Urinary bladder (tissue), 4 donors: ENCODE data around the gene FBXW11. TPM values are rescaled to one million over a fixed set of nuclear protein-coding genes. Genes with fewer than 3 reads are reported as not detected.

ENCODE experiments used
- DNase-seq: peaks from one replicate; pipeline ENCODE4 v3.0.0-alpha.2; 2015; ENCODE audit errors: extremely low spot score
- H3K27ac ChIP-seq: one replicate; pipeline ENCODE4 v1.5.1; 2013; ENCODE audit warnings: low read depth, mild to moderate bottlenecking, moderate library complexity
- H3K36me3 ChIP-seq: one replicate; pipeline ENCODE4 v1.6.1; 2013; ENCODE audit warnings: mild to moderate bottlenecking, moderate library complexity; ENCODE audit not compliant: insufficient read depth
- H3K4me1 ChIP-seq: one replicate; pipeline ENCODE4 v1.6.1; 2013; ENCODE audit warnings: mild to moderate bottlenecking, moderate library complexity; ENCODE audit not compliant: insufficient read depth
- H3K4me3 ChIP-seq: one replicate; pipeline ENCODE4 v1.5.1; 2013; ENCODE audit warnings: low read depth, low read length
- WGBS: extraction: QIAGEN DNeasy Blood & Tissue Kit; methylation state at CpG from one replicate; pipeline ENCODE4 v1.1.7; 2013; 5-methylcytosine and 5-hydroxymethylcytosine counted together
- polyA plus RNA-seq: library from polyadenylated mRNA; stranded (reverse); fragments of 200-250 nt; gene quantifications from one replicate; pipeline ENCODE4 v1.2.3, GENCODE V29; 2013
- total RNA-seq: library from RNA; depleted of rRNA; stranded (reverse); fragments of >200 nt; gene quantifications from one replicate; pipeline ENCODE4 v1.2.3, GENCODE V29; 2014
- donor health status: healthy with polysubstance abuse.
- donor health status: healthy.

FBXW11 gene
- total and polyA plus RNA-seq, 2 donors: 28.3 to 81.3 TPM

DNA sequence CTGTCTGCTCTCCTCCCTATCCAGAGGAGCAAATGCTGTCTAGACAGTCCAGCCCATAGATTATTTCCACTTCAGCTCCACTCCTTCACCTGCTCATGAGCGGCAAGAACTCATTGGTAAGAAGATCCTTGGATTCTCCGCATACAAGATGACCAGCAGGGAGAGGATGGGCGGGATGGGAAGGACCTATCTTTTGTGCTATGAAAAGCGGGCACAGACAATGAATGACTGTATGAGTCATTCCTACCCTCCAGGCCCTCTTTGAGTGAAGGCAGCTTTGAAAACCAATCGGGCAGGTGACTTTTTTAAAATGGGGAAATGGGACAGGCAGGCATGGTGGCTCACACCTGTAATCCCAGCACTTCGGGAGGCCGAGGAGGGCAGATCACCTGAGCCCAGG lies 171.4 kb downstream of the FBXW11 start:
- 83% methylated on average over 7 of the region's 7 CpGs for WGBS
- DNase-seq: no peak
- no peak overlapping the region for H3K4me3 ChIP-seq
- no peaks in the 10 kb centered on the region for H3K4me1 ChIP-seq
- H3K27ac ChIP-seq: no peak overlapping the region
- H3K36me3 ChIP-seq: no peaks in the 10 kb centered on the region

DNA sequence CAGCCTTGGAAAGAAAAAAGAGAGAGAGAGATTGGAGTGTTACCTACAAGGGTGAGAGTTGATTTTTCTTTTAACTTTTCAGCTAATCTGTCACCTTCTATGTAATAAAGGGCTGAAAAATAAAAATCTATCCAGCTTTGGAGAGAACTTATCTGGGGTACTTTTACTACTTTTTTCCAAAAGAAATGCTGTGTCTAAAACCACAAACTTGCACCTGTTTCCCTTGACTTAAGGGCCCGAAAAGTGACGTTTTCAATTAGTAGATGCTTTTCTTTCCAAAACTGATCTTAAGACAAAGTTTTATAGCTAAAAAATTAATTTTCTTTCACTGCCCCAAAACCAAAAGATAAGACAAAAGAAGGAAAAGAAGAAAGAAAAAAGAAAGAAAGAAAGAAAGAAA lies 172.0 kb downstream of the FBXW11 start:
- no peak overlapping the region for H3K4me3 ChIP-seq
- no peak overlapping the region for H3K27ac ChIP-seq
- 90% methylated on average over 2 of the region's 2 CpGs for WGBS
- DNase-seq: no peak
- H3K4me1 ChIP-seq: no peaks in the 10 kb centered on the region
- H3K36me3 ChIP-seq: no peaks in the 10 kb centered on the region

DNA sequence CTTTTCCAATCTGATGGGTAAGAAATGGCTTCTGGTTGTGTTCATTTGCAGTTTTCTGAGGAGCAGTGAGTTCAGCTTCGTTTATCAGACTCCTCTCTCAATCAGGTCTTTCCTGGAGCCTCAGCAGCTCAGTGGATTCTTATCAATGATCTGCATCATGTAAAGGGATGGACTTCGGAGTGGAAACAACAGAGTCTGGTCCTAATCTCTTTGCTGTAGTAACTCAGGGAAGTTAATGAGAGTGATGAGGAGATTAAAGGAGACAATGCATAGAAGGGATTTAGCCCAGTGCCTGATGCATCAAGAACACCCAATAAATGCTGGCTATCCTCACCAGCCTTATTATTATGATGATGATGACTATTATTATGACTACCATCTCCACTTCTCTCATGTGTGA lies 173.7 kb downstream of the FBXW11 start:
- Histone ChIP-seq H3K4me3 (no peak overlapping the region), H3K4me1 (no peaks in the 10 kb centered on the region), H3K27ac (no peak overlapping the region), H3K36me3 (no peaks in the 10 kb centered on the region)
- no peak for DNase-seq
- 35% methylated on average over 2 of the region's 2 CpGs for WGBS

DNA sequence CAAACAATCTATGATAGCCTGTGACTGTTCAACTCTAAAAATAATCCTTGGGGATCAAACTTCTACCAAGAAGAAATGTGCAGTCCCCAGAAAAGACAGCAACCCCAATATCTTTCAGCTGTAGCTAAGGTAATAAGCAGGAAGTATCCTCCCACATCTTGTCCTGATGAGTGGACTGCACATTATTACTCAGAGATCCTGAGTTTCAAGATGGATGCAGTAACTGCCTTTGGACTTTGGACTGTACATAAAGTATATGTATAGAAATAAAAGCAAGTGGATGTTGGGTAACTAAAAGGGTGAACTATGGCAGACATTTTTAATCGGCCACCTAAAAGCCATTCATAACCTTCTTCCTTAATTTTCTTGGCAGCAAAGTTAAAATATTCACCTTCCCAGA lies 175.8 kb downstream of the FBXW11 start:
- no peak for DNase-seq
- 93% methylated on average over 1 of the region's 1 CpG for WGBS

DNA sequence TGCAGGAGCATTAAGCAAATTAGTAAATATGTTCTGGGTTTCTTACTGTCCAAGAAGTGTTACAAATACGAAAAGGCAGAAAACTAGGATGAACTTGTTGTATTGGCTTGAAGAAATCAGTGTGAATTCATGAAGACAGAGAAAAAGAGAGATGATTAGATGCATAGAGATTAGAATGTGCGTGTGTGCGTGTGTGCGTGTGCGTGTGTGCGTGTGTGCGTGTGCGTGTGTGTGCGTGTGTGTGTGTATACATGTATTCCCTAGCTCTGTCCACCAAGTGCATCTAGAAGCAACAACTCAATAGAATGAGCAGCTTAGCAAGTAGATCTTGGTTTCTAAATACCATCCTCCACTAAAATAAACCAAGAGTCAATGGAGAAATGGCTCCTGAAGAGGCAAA lies 179.3 kb downstream of the FBXW11 start:
- H3K27ac ChIP-seq: no peak overlapping the region
- no peak for DNase-seq
- no peaks in the 10 kb centered on the region for H3K36me3 ChIP-seq
- no peaks in the 10 kb centered on the region for H3K4me1 ChIP-seq
- 98% methylated on average over 9 of the region's 9 CpGs for WGBS
- no peak overlapping the region for H3K4me3 ChIP-seq

More for the DNA sequence above, 175.8 kb downstream of the FBXW11 start:
- H3K36me3 ChIP-seq: no peaks in the 10 kb centered on the region
- no peak overlapping the region for H3K4me3 ChIP-seq
- H3K27ac ChIP-seq: no peak overlapping the region
- H3K4me1 ChIP-seq: no peaks in the 10 kb centered on the region

DNA sequence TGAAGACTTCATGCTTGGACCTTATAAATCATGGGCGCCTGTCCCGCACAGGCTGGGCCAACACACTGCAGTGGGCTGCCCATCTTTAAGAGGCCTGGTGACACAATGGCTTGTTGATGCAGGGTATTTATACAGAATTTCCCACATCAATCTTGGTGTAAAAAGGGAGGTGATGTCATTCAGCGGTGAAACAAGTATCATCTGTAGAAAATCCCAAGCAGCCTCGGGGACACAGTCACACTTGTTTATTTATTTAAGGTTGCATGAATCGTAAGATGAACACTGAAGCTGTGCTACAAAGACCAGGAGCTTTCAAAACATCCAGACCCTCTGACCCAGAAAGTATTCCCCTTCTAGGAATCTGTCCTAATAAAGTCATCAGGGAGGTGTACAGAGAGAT lies 180.3 kb downstream of the FBXW11 start:
- no peaks in the 10 kb centered on the region for H3K36me3 ChIP-seq
- no peak overlapping the region for H3K27ac ChIP-seq
- H3K4me1 ChIP-seq: no peaks in the 10 kb centered on the region
- 67% methylated on average over 5 of the region's 5 CpGs for WGBS
- DNase-seq: no peak
- H3K4me3 ChIP-seq: no peak overlapping the region

DNA sequence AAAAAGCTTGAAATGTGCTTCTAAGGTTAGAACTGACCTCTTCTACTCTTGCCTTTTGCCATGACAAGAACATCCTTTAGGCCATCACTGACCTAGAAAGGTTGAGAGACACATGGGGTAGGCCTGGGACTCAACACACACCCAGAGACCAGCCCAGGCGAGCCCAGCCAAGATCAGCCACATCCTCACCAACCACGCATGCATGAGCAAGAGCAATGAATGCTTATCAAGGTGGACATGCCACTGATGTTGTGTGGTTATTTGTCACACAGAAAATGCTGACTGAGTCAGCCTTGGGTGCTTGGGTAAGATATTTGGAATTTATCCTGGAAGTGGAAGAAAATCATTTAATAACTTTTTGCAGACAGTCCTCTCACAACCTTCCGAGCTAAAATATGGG lies 181.4 kb downstream of the FBXW11 start:
- 93% methylated on average over 3 of the region's 3 CpGs for WGBS
- Histone ChIP-seq H3K27ac (no peak overlapping the region), H3K36me3 (no peaks in the 10 kb centered on the region), H3K4me1 (no peaks in the 10 kb centered on the region), H3K4me3 (no peak overlapping the region)
- no peak for DNase-seq

DNA sequence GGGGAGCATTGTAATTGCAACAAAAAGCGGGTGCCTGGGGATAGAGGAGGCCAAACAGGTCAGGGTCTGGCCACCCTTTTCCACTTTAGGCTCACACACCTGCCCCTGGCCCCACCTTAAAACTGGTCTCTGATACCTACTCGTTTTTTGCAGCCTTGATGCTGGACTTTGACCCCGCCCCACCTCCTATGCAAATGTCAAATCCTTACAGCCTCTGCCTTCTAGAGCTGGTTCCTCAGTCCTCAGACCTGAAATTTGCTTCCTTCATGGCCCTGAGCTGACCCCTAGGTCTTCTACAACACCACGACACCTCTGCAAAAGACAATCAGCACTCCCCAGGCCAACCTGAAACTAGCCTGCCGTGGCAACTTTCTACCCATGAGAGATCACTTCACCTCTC lies 183.2 kb downstream of the FBXW11 start:
- DNase-seq: no peak
- no peaks in the 10 kb centered on the region for H3K4me1 ChIP-seq
- WGBS: 70% methylated on average over 5 of the region's 5 CpGs
- H3K36me3 ChIP-seq: no peaks in the 10 kb centered on the region
- no peak overlapping the region for H3K4me3 ChIP-seq
- H3K27ac ChIP-seq: no peak overlapping the region

DNA sequence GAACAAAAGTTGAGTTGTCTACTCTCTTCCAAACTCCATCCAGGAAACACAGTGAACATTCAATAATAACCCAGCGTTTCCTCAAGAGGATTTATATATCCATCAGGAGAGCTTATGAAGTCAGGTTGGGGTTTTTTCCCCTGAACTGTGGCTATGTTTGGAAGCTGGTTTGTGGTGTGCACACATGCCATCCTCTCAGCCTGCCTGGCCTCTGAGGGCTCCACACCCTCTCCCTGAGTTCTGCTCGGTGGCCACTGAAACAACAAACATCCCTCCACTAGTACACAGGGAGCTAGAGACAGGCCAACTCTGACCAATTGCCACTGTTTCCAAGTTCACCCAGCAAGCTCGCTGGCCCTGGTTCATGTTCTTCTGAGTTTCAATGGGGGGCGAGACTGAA lies 185.2 kb downstream of the FBXW11 start:
- no peak overlapping the region for H3K4me3 ChIP-seq
- WGBS: 85% methylated on average over 4 of the region's 4 CpGs
- H3K4me1 ChIP-seq: no peaks in the 10 kb centered on the region
- no peaks in the 10 kb centered on the region for H3K36me3 ChIP-seq
- no peak for DNase-seq
- no peak overlapping the region for H3K27ac ChIP-seq

DNA sequence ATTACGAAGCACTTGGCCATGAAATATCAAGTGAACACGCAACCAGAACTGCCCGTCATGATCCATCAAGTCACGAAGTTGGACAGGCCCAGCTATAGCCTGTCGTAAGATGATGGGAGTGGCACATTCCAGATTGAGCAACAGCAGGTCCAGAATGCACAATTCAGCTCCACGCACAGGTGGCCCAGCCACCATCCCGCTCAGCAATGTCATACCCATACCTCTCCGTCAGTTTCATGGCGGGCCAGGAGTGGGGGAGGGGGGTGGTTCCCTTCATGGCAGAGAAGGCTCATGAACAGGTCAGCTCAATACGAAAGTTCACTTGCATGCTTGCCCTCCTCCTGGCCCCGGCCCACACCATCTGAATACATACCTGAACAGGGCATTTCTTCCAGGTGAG lies 185.9 kb downstream of the FBXW11 start:
- H3K27ac ChIP-seq: no peak overlapping the region
- WGBS: 92% methylated on average over 11 of the region's 11 CpGs
- H3K36me3 ChIP-seq: no peaks in the 10 kb centered on the region
- H3K4me1 ChIP-seq: no peaks in the 10 kb centered on the region
- no peak overlapping the region for H3K4me3 ChIP-seq
- no peak for DNase-seq

DNA sequence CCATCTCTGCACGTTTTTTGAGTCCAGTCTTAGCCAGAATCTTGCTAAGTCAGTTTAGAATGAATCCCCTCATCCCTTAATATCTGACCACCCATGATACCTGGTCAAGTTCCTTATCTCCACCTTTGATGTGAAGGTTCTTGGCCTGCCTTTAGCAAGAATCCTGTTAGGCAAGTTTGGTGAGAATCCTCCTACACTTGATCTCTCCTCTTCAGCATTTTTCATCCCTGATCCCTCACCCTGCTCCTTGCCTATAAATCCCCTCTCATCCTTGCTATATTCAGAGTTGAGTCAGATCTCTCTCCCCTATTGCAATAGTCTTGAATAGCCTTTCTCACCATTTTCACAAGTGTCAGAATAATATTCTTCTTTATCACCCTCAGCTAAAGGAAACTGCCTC lies 189.8 kb downstream of the FBXW11 start:
- Histone ChIP-seq H3K36me3 (no peaks in the 10 kb centered on the region), H3K4me1 (no peaks in the 10 kb centered on the region), H3K4me3 (no peak overlapping the region), H3K27ac (no peak overlapping the region)
- 34% methylated on average over 1 of the region's 1 CpG for WGBS
- DNase-seq: no peak

DNA sequence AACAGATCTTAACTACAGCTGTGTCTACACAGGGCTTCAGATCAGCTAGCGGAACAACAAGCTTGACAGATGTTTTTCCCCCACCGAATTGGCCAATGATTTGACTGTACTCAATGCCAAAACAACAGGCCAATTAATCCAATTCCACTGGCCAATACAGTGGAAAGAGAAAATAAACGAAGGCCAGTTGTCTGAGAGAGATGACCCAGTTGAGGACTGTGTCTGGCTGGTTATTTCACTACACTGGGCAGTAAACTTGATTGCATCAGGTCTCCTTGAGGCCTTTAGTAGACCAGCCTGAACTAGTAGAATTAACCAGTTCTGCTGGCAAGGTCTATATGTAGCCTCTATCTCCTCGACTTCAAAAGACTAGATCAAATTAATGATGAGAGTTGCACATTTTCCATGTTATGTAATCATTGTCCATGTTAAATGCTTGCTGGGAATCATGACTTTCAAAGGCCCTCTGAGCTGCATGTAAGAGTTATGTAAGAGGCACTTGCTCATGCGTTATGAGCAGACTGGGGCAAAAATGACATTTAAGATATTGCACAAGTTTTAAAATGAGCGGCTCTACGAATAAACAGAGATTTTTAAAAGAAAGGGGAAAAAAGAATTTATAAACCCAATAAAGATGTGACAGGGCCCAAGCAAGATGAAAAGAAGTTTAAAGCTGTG lies 192.5 kb downstream of the FBXW11 start:
- no peak overlapping the region for H3K27ac ChIP-seq
- WGBS: 81% methylated on average over 7 of the region's 7 CpGs
- no peak for DNase-seq
- H3K4me3 ChIP-seq: no peak overlapping the region
- H3K36me3 ChIP-seq: no peaks in the 10 kb centered on the region
- H3K4me1 ChIP-seq: no peaks in the 10 kb centered on the region

DNA sequence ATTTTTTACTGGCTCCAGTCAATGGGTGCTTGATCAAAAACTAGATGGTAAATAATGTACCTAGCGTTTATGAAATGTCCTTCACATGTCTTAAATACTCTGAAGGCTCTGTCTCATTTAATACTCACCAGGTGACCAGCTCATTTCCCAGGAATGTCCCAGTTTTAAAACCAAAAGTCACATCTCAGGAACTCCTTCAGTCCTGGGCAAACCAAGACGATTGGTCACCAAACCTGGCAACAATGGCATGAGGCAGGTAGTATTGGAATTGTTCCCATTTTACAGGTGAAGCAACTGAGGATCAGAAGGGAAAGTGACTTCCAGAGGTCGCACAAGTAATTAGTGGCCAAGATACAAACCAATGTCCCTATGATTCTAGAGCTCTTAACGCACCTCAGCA lies 193.2 kb downstream of the FBXW11 start:
- 91% methylated on average over 4 of the region's 4 CpGs for WGBS
- Histone ChIP-seq H3K4me3 (no peak overlapping the region), H3K27ac (no peak overlapping the region), H3K4me1 (no peaks in the 10 kb centered on the region), H3K36me3 (no peaks in the 10 kb centered on the region)
- DNase-seq: no peak
